IPS-20b (cell line): ENCODE measurements around the gene ARPP19.
"Not testable (repeated sequence)": the region's sequence is repeated elsewhere in the genome, so short reads cannot be mapped to it uniquely, and the experiment has no call there.

Experiments
- H3K27ac ChIP-seq: one replicate; pipeline ENCODE4 v1.5.1; 2013; ENCODE audit warnings: low read length
- H3K27me3 ChIP-seq: 2 replicates; pipeline ENCODE4 v1.6.1; 2013; ENCODE audit warnings: mild to moderate bottlenecking, low read length, inconsistent platforms; ENCODE audit not compliant: insufficient read depth
- H3K36me3 ChIP-seq: 2 replicates; pipeline ENCODE4 v1.6.1; 2013; ENCODE audit warnings: low read depth, mild to moderate bottlenecking, inconsistent platforms, low read length, moderate library complexity; ENCODE audit not compliant: insufficient read depth
- H3K4me1 ChIP-seq: 2 replicates; pipeline ENCODE4 v1.6.1; 2013; ENCODE audit warnings: mild to moderate bottlenecking, control low read depth, inconsistent platforms, low read length, moderate library complexity; ENCODE audit not compliant: insufficient read depth
- H3K4me3 ChIP-seq: 2 replicates; pipeline ENCODE4 v1.5.1; 2013; ENCODE audit warnings: mild to moderate bottlenecking, low read length, inconsistent platforms
- H3K9ac ChIP-seq: 2 replicates; pipeline ENCODE4 v1.6.1; 2013; ENCODE audit warnings: low read depth, mild to moderate bottlenecking, inconsistent platforms, low read length, moderate library complexity
- H3K9me3 ChIP-seq: 2 replicates; pipeline ENCODE4 v1.6.1; 2013; ENCODE audit warnings: mild to moderate bottlenecking, low read depth, low read length, inconsistent platforms; ENCODE audit not compliant: insufficient read depth

ARPP19 gene

DNA sequence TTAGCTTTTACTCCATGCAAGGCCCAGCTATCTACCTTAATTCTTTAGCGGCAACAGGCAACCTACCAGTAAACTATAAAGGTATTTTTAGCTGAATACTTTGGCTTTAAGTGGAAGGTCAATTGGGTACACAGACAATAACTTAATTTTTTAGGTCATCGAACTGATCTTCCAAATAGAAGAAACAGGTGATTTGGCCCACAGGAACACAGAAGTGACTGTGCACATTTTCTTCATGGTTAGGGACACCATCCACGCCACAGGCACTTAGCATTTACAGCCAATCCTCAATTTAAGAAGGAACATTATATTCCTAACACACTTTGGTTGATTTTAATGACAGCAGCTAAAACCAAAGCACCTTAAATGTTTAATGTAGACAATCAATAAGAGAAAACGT lies 1.9 kb downstream of the ARPP19 start:
- Histone ChIP-seq H3K4me1 (peaks cover 6% of the 10 kb centered on the region; the same call in 1 of the 2 replicates), H3K27ac (no peak overlapping the region), H3K27me3 (no peaks in the 10 kb centered on the region), H3K9me3 (no peaks in the 10 kb centered on the region), H3K9ac (peak overlapping the region; percentile 98; the same call in 1 of the 2 replicates), H3K4me3 (peak overlapping the region; percentile 82), H3K36me3 (no peaks in the 10 kb centered on the region)

DNA sequence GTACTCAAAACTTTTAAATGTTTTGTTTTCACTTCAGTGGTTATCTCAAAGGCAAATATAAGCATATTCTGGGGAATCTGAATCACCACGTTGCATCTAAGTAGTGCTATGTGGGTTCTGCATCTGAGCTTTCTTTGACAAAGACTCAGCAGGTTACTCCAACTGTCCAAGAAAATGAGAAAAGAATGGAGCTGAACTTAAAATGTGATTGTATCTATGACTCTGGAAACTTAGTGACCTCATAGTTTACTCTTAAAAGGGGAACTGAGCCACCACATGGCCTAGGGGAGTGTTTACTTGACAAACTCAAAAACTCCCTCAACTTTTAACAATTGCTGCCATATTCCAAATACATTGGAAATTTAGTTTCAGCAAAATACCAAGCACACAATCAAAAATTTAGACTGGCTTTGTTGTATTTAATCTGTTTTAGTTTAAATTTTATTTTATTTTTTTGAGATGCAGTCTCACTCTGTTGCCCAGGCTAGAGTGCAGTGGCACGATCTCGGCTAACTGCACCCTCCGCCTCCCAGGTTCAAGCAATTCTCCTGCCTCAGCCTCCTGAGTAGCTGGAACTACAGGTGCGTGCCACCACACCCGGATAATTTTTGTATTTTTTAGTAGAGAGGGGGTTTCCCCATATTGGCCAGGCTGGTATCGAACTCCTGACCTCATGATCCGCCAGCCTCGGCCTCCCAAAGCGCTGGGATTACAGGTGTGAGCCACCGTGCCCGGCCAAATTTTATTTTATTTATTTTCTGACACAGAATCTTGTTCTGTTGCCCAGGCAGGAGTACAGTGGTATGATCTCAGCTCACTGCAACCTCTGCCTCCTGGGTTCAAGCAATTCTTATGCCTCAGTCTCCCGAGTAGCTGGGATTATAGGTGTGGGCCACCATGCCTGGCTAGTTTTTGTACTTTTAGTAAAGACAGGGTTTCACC lies 3.1 kb downstream of the ARPP19 start:
- H3K27ac ChIP-seq, H3K9ac ChIP-seq, H3K4me1 ChIP-seq, H3K4me3 ChIP-seq, H3K27me3 ChIP-seq, H3K9me3 ChIP-seq, H3K36me3 ChIP-seq: not testable (repeated sequence)

DNA sequence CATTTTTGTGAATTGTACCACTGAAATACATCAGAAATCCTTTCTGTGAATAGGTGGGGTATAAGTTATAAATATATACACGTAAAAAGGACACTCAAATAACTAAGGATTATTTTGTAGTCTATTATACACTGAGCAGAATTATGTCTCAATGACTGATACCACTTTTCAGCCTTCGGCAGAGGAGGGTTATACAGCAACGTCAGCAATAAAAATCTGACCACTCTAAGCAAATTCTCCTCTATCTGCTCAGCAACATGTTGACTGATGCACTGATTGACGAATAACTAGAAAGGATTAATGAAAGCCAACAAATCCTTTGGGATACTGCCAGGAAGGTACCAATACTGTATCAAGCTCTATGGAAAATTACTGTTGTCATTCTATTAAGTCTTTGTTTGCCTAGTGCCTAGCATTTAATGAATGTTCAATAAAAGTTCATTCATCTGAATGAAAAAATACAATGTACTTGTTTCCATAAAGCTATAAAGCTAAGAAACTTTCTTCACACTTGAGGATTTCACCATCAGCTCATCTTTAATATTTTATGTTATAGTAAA lies 5.2 kb downstream of the ARPP19 start:
- no peak overlapping the region for H3K27ac ChIP-seq
- no peaks in the 10 kb centered on the region for H3K9me3 ChIP-seq
- no peak overlapping the region for H3K4me3 ChIP-seq
- peaks cover 13% of the 10 kb centered on the region; the same call in 1 of the 2 replicates for H3K36me3 ChIP-seq
- no peaks in the 10 kb centered on the region for H3K27me3 ChIP-seq
- peaks cover 6% of the 10 kb centered on the region; the same call in 1 of the 2 replicates for H3K4me1 ChIP-seq
- no peak overlapping the region for H3K9ac ChIP-seq

DNA sequence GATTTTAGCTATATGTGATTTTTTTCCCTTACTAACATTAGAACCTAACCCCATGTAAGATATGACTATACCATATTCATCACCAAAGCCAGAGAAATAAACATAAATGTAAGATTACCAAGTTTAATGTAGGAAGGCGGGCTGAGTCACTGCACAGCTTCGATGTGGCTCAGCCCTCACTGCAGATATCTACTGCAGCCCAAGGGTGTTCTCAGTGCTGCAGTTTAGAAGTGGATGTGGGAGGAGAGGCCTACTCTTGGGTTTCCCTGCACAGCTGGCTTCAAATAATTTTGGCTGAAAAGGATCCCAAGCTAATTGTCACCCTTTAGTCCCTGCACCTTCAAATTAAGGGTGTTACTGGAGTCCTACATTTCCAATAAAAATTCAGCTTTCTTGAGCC lies 9.3 kb downstream of the ARPP19 start:
- no peaks in the 10 kb centered on the region for H3K9me3 ChIP-seq
- H3K9ac ChIP-seq, result no peak overlapping the region
- no peak overlapping the region for H3K4me3 ChIP-seq
- no peaks in the 10 kb centered on the region for H3K27me3 ChIP-seq
- H3K27ac ChIP-seq, result no peak overlapping the region
- H3K4me1 ChIP-seq, result no peaks in the 10 kb centered on the region
- peaks cover 41% of the 10 kb centered on the region for H3K36me3 ChIP-seq

DNA sequence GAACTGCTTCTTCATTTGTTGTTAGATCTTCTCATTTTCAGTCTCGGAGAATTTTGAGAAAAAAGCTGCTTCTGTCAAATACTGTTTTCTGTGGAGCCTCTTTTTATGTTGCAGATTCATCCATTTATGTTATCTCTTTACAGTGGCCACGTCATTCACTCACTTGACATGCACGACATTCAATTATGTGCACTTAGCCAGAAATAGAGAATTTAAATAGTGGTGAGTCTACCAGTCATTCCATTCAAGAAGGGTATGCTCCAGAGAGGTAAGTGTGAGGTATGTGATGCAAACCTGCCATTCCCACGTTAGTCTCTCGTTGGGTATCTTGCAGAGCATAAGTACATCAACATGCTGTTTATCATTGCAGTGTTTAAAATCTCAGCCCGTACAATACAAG lies 9.8 kb downstream of the ARPP19 start:
- Histone ChIP-seq H3K4me1 (no peaks in the 10 kb centered on the region), H3K9me3 (no peaks in the 10 kb centered on the region), H3K36me3 (peaks cover 46% of the 10 kb centered on the region), H3K27ac (no peak overlapping the region), H3K9ac (no peak overlapping the region), H3K4me3 (no peak overlapping the region), H3K27me3 (no peaks in the 10 kb centered on the region)

DNA sequence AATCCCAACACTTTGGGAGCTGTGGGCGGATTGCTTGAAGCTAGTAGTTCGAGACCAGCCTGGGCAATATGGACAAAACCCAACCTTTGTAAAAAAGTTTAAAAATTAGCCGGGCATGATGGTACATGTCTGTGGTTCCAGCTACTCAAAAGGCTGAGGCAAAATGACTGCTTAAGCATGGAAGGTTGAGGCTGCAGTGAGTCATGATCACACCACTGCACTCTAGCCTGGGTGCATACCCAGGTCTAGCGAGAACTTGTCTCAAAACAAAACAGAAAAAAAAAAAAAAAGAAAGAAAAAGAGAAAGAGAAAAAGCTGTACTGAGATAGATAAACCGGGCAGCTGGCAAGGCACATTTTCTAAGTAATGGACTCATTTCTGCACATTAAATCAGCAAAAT lies 10.6 kb downstream of the ARPP19 start:
- Histone ChIP-seq H3K36me3 (peaks cover 55% of the 10 kb centered on the region), H3K27me3 (no peaks in the 10 kb centered on the region), H3K4me1 (no peaks in the 10 kb centered on the region), H3K27ac (no peak overlapping the region), H3K4me3 (no peak overlapping the region), H3K9me3 (no peaks in the 10 kb centered on the region), H3K9ac (no peak overlapping the region)

DNA sequence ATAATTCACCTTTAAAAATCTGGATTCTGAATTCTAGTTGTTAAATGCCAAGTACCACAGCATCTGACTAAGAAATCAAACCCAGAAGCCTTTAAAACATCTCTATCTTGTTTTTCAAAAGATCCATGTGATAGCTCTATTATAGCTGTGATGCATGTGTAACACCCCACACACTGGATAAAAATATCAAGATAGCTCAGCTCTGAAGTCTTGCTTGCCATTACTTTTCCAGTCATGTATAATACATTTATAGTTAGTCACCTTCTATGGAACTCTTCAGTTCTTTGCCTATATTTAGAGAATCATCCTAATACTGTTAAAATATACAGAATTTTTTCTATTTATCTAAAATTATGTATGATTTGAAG lies 11.6 kb downstream of the ARPP19 start:
- Histone ChIP-seq H3K4me3 (no peak overlapping the region), H3K27ac (no peak overlapping the region), H3K9me3 (no peaks in the 10 kb centered on the region), H3K9ac (no peak overlapping the region), H3K27me3 (no peaks in the 10 kb centered on the region), H3K4me1 (no peaks in the 10 kb centered on the region), H3K36me3 (peaks cover 58% of the 10 kb centered on the region)

DNA sequence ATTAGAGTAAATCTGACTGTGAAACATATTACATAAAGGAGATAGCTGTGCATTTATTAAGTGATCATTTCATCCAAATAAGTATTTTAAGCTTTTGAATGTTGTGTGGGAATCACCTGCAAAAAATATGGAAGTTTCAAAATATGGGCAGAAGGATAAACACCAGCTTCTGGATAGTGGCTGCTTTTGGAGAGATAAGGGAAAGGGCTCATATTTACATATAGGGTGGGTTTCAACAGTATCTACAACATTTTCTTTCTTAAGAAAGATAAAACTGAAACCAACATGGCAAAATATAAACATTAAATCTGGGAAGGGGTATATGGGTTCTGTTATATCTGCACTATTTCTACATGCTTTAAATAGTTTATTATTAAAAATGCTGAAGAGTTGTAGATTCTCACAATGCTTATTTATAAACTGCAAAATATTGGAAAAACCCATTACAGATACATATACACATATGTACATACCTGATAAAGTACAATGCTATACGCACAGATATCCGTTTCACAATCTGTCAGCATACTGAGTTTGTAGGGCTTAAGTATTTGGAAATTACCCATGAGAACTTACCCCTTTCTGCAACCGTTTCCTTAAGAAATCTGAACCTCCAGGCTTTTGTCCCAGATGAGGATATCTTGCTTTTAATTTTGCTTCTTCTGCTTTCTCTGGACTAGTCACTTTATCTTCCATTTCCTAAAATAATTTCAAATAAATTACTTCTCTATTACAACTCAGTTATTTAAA lies 12.1 kb downstream of the ARPP19 start:
- no peak overlapping the region for H3K4me3 ChIP-seq
- no peak overlapping the region for H3K9ac ChIP-seq
- H3K9me3 ChIP-seq, result no peaks in the 10 kb centered on the region
- H3K27ac ChIP-seq, result no peak overlapping the region
- H3K4me1 ChIP-seq, result no peaks in the 10 kb centered on the region
- peaks cover 64% of the 10 kb centered on the region for H3K36me3 ChIP-seq
- no peaks in the 10 kb centered on the region for H3K27me3 ChIP-seq

DNA sequence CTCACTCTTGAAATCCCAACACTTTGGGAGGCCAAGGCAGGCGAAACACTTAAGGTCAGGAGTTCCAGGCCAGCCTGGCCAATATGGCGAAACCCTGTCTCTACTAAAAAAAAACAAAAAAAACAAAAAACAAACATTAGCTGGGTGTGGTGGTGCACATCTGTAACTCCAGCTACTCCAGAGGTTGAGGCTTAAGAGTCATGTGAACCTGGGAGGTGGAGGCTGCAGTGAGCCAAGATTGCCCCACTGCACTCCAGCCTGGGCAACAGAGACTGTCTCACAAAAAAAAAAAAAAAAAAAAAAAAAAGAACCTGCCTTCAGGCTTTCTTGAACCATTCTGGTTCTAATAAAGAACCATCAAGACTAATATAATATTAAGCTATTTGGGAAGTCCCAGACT lies 16.5 kb downstream of the ARPP19 start:
- Histone ChIP-seq H3K36me3 (peaks cover 91% of the 10 kb centered on the region), H3K27ac (no peak overlapping the region), H3K9ac (no peak overlapping the region)

DNA sequence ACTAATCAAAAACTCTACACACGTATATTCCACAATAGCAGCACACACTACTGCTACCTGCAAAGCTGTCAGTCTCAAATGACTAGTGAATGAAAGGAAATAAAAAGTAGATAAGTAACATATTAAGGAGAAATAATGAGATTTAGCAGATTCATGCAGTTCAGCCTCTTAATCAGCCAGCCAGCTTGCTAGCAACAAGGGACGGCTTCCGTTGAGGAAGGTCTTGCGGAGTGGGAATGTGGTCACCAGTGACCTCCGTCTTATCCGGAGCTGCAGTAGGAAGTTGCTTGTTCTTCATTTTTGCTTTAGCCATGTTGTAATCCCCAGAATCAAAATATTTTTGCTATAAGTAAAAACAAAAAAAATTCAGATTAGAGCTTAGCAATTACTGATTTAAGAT lies 17.1 kb downstream of the ARPP19 start:
- Histone ChIP-seq H3K4me3 (no peak overlapping the region), H3K27ac (no peak overlapping the region), H3K27me3 (no peaks in the 10 kb centered on the region), H3K4me1 (no peaks in the 10 kb centered on the region), H3K9ac (no peak overlapping the region), H3K36me3 (peaks cover 91% of the 10 kb centered on the region), H3K9me3 (no peaks in the 10 kb centered on the region)

More for the DNA sequence above, 16.5 kb downstream of the ARPP19 start:
- Histone ChIP-seq H3K9me3 (no peaks in the 10 kb centered on the region), H3K4me1 (no peaks in the 10 kb centered on the region), H3K4me3 (no peak overlapping the region), H3K27me3 (no peaks in the 10 kb centered on the region)

DNA sequence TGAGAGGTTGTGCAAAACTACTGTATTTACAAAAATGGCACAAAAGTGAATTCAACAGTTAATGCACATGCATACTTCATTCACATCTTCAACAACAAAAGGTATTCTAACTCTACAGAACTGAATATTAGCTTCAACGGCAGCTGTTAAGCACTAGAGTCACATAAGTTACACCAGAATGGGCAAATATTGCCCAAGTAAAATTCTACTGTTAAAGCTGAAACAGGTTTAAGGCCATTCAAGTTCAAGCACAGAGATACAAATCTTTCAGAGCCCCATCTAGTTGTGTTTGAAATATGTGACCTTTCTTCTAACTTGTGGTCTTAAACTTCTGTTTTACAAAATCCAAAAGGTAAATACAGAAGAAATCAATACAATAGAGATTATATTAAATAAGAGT lies 17.6 kb downstream of the ARPP19 start:
- H3K27me3 ChIP-seq, H3K27ac ChIP-seq, H3K4me1 ChIP-seq, H3K9ac ChIP-seq, H3K9me3 ChIP-seq, H3K4me3 ChIP-seq: not testable (repeated sequence)
- peaks cover 91% of the 10 kb centered on the region for H3K36me3 ChIP-seq
